ENCODE measurements around the gene LRMDA.

- TF ChIP-seq REST (IDR thresholded peaks at IDR 0.05; ENCODE audit: low read depth) (no peak), CTCF (IDR thresholded peaks at IDR 0.05 in 2 of 3, conservative IDR thresholded peaks at IDR 0.05 in 1 of 3; ENCODE audit: borderline replicate concordance in 1 of 3, insufficient read depth in 1 of 3, low read depth in 2 of 3, low read length in 2 of 3) (no peak), SIN3A (IDR thresholded peaks at IDR 0.05; ENCODE audit: low read depth) (no peak), SP1 (IDR thresholded peaks at IDR 0.05; ENCODE audit: low read depth) (no peak), MAX (IDR thresholded peaks at IDR 0.05) (no peak), EZH2phosphoT487 (IDR thresholded peaks at IDR 0.05; ENCODE audit: borderline replicate concordance) (no peak), EGR1 (IDR thresholded peaks at IDR 0.05; ENCODE audit: low read depth) (no peak), EZH2 (IDR thresholded peaks at IDR 0.05) (no peak)
These were observed 1112.2 kb downstream of the LRMDA start for GRCh38 chr10:76543655-76544054.

Measured in HCT116 (cell line).